Naive thymus-derived CD4-positive, alpha-beta T cell (primary cell): Measurements from ENCODE around the gene ZNF841. TPM values are rescaled to one million over a fixed set of nuclear protein-coding genes. Genes with fewer than 3 reads are reported as not detected.
A peak's percentile ranks its signal among the peaks of the same experiment; 100 is the strongest.

Experiments
- ATAC-seq: fragments of 150-1000 bp; cut with Tn5 transposase; 2 replicates; pipeline ENCODE4 v1.10.0; 2021; ENCODE audit warnings: mild to moderate bottlenecking, moderate library complexity
- CTCF ChIA-PET: fragments of 350-600 bp; sonication (Branson Sonifier 250); formaldehyde crosslinking; loops from one replicate; lab custom pipeline; 2021; ENCODE audit warnings: antibody characterized with exemption; lab: Charles Lee
- POLR2A ChIA-PET: fragments of 350-600 bp; sonication (Branson Sonifier 250); formaldehyde crosslinking; loops from one replicate; lab custom pipeline; 2021; ENCODE audit warnings: antibody characterized with exemption, inconsistent platforms; lab: Charles Lee
- DNase-seq, 9 donors: peaks; one replicate each; pipeline versions ENCODE4 v3.0.0 to v3.0.0-alpha.2; 2020 to 2022; ENCODE audit warnings: mixed read lengths in 1 of 9
- H3K27ac ChIP-seq: one replicate; pipeline ENCODE4 v1.7.0; 2013; ENCODE audit warnings: mild to moderate bottlenecking, low read depth, low read length, moderate library complexity
- H3K27me3 ChIP-seq, 2 donors: one replicate each; pipeline ENCODE4 v1.7.0; 2013; ENCODE audit warnings: low read length in 2 of 2, mild to moderate bottlenecking in 2 of 2, moderate library complexity in 2 of 2; ENCODE audit not compliant: control insufficient read depth in 2 of 2, insufficient read depth in 2 of 2
- H3K36me3 ChIP-seq, 3 experiments: 1 replicate in 2 of 3; 2 replicates in 1 of 3; pipeline ENCODE4 v1.7.0; 2013; ENCODE audit warnings: low read length in 3 of 3, mild to moderate bottlenecking in 3 of 3, moderate library complexity in 1 of 3; ENCODE audit not compliant: insufficient read depth in 3 of 3, control insufficient read depth in 2 of 3
- H3K4me1 ChIP-seq, 2 donors: one replicate each; pipeline ENCODE4 v1.7.0; 2013; ENCODE audit warnings: low read length in 2 of 2, mild to moderate bottlenecking in 2 of 2, moderate library complexity in 1 of 2; ENCODE audit not compliant: control insufficient read depth in 2 of 2, insufficient read depth in 2 of 2
- H3K4me3 ChIP-seq: 2 replicates; pipeline ENCODE4 v1.7.0; 2013; ENCODE audit warnings: mild to moderate bottlenecking, low read length
- H3K9me3 ChIP-seq, 3 experiments: 1 replicate in 2 of 3; 2 replicates in 1 of 3; pipeline ENCODE4 v1.7.0; 2013; ENCODE audit warnings: low read length in 3 of 3; ENCODE audit not compliant: control insufficient read depth in 2 of 3
- H3K27ac Mint-ChIP-seq, 9 donors: one replicate each; pipeline ENCODE4 v1.8.0; 2020 to 2022; ENCODE audit warnings: mixed read lengths in 9 of 9, mild to moderate bottlenecking in 8 of 9, moderate library complexity in 5 of 9, inconsistent platforms in 2 of 9
- H3K27me3 Mint-ChIP-seq, 5 donors: one replicate each; pipeline ENCODE4 v1.8.0; 2021 to 2022; ENCODE audit warnings: mixed read lengths in 5 of 5, mild to moderate bottlenecking in 1 of 5
- H3K36me3 Mint-ChIP-seq, 5 donors: one replicate each; pipeline ENCODE4 v1.8.0; 2020 to 2022; ENCODE audit warnings: mixed read lengths in 5 of 5, mild to moderate bottlenecking in 3 of 5, inconsistent platforms in 1 of 5
- H3K4me1 Mint-ChIP-seq, 7 donors: one replicate each; pipeline ENCODE4 v1.8.0; 2020 to 2022; ENCODE audit warnings: mixed read lengths in 7 of 7, mild to moderate bottlenecking in 3 of 7, inconsistent platforms in 1 of 7
- H3K4me3 Mint-ChIP-seq, 10 donors: one replicate each; pipeline ENCODE4 v1.8.0; 2020 to 2022; ENCODE audit warnings: mild to moderate bottlenecking in 10 of 10, mixed read lengths in 10 of 10, moderate library complexity in 6 of 10, inconsistent platforms in 2 of 10
- H3K9me3 Mint-ChIP-seq, 11 donors: one replicate each; pipeline ENCODE4 v1.8.0; 2020 to 2022; ENCODE audit warnings: mixed read lengths in 11 of 11, mild to moderate bottlenecking in 4 of 11, inconsistent platforms in 1 of 11, moderate library complexity in 1 of 11
- intact Hi-C, 2 donors: fragments of 100-400 bp; cut with micrococcal nuclease; formaldehyde crosslinking; loops; one replicate each; pipeline ENCODE4 v1.15.1; 2023
- polyA plus RNA-seq, 2 donors: library from polyadenylated mRNA; unstranded; fragments of 300-500 nt; fragmentation: Illumina TruSeq; gene quantifications; one replicate each; pipeline ENCODE4 v1.2.3, GENCODE V29; 2021
- total RNA-seq, 6 experiments: library from RNA in 5 of 6; stranded (reverse) in 5 of 6; gene quantifications; 1 replicate in 5 of 6; 2 replicates in 1 of 6; pipeline ENCODE4 v1.2.3 and lab custom pipeline; 2021 to 2026

ZNF841 gene
- total and polyA plus RNA-seq, 7 experiments from 2014 or later, result 3.1 to 43.5 (median 27.3) TPM

DNA sequence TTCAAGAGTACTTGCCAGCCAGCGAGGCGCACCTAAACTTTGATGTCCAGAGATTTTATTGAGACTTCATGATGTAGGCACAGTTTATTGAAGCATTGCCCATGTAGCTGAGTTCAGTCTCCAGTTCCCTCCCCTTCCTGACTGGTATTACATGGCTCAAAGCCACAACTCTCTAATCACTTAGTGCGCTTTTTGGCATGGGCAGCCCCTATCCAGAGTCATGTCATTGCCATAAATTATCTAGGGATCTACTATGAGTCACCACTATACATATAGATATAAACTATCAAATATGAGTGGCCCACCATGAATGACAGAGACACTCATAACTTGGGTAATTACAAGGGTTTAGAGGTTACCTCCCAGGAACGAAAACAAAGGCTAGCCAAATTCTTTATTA lies 75.1 kb downstream of the ZNF841 start:
- Histone ChIP-seq H3K9me3 (peaks cover 15 to 82% (median 61%) of the 10 kb centered on the region in 3 experiments), H3K27ac (no peak overlapping the region), H3K36me3 (peaks cover 46 to 95% (median 56%) of the 10 kb centered on the region in 3 experiments), H3K27me3 (no peaks in the 10 kb centered on the region), H3K4me3 (peak overlapping the region; percentile 19), H3K4me1 (no peaks in the 10 kb centered on the region)
- DNase-seq (no peak), ATAC-seq (no peak)
- H3K4me1 Mint-ChIP-seq, result peaks cover 0 to 6% (median under 1%) of the 10 kb centered on the region in 7 donors
- peaks cover 9 to 98% (median 82%) of the 10 kb centered on the region in 11 donors for H3K9me3 Mint-ChIP-seq
- no peak overlapping the region for H3K4me3 Mint-ChIP-seq
- peaks cover 56 to 97% (median 94%) of the 10 kb centered on the region in 5 donors for H3K36me3 Mint-ChIP-seq
- H3K27me3 Mint-ChIP-seq, result no peaks in the 10 kb centered on the region
- CTCF ChIA-PET, result no interaction called here
- POLR2A ChIA-PET, result interaction anchor here (0.6 to 0.7 kb wide), 2 partner anchors 10 to 212 kb away, joined by 3 read pairs; no protein-coding TSS in a partner anchor
- no peak overlapping the region for H3K27ac Mint-ChIP-seq
- intact Hi-C loops, result no loop called here

Other genes starting within 250 kb of the ZNF841 start
- gene ZNF577, start 207.8 kb downstream of the ZNF841 start, total RNA-seq, result 10 to 100 TPM in 3 of 5 experiments, 1 to 10 TPM in 2; 7.7 to 28.5 (median 13.3) TPM
- 1 to 10 TPM; 3.7 to 6.5 TPM for gene ZNF577, start 207.8 kb downstream of the ZNF841 start, polyA plus RNA-seq
- 10 to 100 TPM; 11.1 to 33.4 (median 14.5) TPM for gene ZNF649, start 190.7 kb downstream of the ZNF841 start, total RNA-seq
- gene ZNF649, start 190.7 kb downstream of the ZNF841 start, polyA plus RNA-seq, result 10 to 100 TPM in 1 of 2 donors, 1 to 10 TPM in 1; 9.3 to 14.3 TPM
- 1 to 10 TPM; 1.5 to 9.6 (median 5.2) TPM for gene ZNF613, start 168.3 kb downstream of the ZNF841 start, total RNA-seq
- gene ZNF613, start 168.3 kb downstream of the ZNF841 start, polyA plus RNA-seq, result 1 to 10 TPM; 3.3 to 8.2 TPM
- gene ZNF350, start 108.9 kb downstream of the ZNF841 start, total RNA-seq, result 10 to 100 TPM; 18.1 to 43.7 (median 36.0) TPM
- 10 to 100 TPM; 19.9 to 26.8 TPM for gene ZNF350, start 108.9 kb downstream of the ZNF841 start, polyA plus RNA-seq
- 10 to 100 TPM in 3 of 5 experiments, 1 to 10 TPM in 2; 8.7 to 20.9 (median 11.0) TPM for gene ZNF615, start 87.6 kb downstream of the ZNF841 start, total RNA-seq
- gene ZNF615, start 87.6 kb downstream of the ZNF841 start, polyA plus RNA-seq, result 10 to 100 TPM; 11.5 to 12.1 TPM
- gene ZNF614, start 67.4 kb downstream of the ZNF841 start, total RNA-seq, result 10 to 100 TPM in 3 of 5 experiments, 1 to 10 TPM in 2; 5.0 to 14.1 (median 11.1) TPM
- 1 to 10 TPM; 5.6 to 7.0 TPM for gene ZNF614, start 67.4 kb downstream of the ZNF841 start, polyA plus RNA-seq
- gene ZNF432, start 46.9 kb downstream of the ZNF841 start, total RNA-seq, result 10 to 100 TPM; 13.2 to 25.0 (median 18.1) TPM
- gene ZNF432, start 46.9 kb downstream of the ZNF841 start, polyA plus RNA-seq, result 1 to 10 TPM; 3.0 to 7.9 TPM
- gene ZNF616, start 44.2 kb upstream of the ZNF841 start, total RNA-seq, result 10 to 100 TPM in 2 of 5 experiments, 1 to 10 TPM in 3; 2.8 to 18.5 (median 6.1) TPM
- 10 to 100 TPM in 1 of 2 donors, 1 to 10 TPM in 1; 6.5 to 10.8 TPM for gene ZNF616, start 44.2 kb upstream of the ZNF841 start, polyA plus RNA-seq
- 10 to 100 TPM; 20.1 to 57.5 (median 27.4) TPM for gene ZNF836, start 75.9 kb upstream of the ZNF841 start, total RNA-seq
- gene ZNF836, start 75.9 kb upstream of the ZNF841 start, polyA plus RNA-seq, result 10 to 100 TPM; 10.2 to 21.2 TPM
- 100 to 1,000 TPM; 156 to 215 (median 168) TPM for gene PPP2R1A, start 94.3 kb upstream of the ZNF841 start, total RNA-seq
- gene PPP2R1A, start 94.3 kb upstream of the ZNF841 start, polyA plus RNA-seq, result 100 to 1,000 TPM; 148 to 165 TPM
- 10 to 100 TPM; 24.7 to 59.6 (median 41.4) TPM for gene ZNF766, start 173.8 kb upstream of the ZNF841 start, total RNA-seq
- 10 to 100 TPM; 65.0 to 79.3 TPM for gene ZNF766, start 173.8 kb upstream of the ZNF841 start, polyA plus RNA-seq
- gene ZNF480, start 201.4 kb upstream of the ZNF841 start, total RNA-seq, result 10 to 100 TPM in 4 of 5 experiments, 1 to 10 TPM in 1; 8.5 to 28.9 (median 13.3) TPM
- gene ZNF480, start 201.4 kb upstream of the ZNF841 start, polyA plus RNA-seq, result 10 to 100 TPM; 20.8 to 29.0 TPM
- gene ZNF610, start 240.5 kb upstream of the ZNF841 start, total RNA-seq, result 1 to 10 TPM in 2 of 5 experiments, under 1 TPM in 3; 0.42 to 4.3 (median 0.93) TPM
- 1 to 10 TPM; 2.0 to 2.6 TPM for gene ZNF610, start 240.5 kb upstream of the ZNF841 start, polyA plus RNA-seq